ENCODE results near the gene C20orf173. TPM values are rescaled to one million over a fixed set of nuclear protein-coding genes. Genes with fewer than 3 reads are reported as not detected.

The C20orf173 gene
- total RNA-seq, 1 experiment from 2014 or later = not detected

DNA sequence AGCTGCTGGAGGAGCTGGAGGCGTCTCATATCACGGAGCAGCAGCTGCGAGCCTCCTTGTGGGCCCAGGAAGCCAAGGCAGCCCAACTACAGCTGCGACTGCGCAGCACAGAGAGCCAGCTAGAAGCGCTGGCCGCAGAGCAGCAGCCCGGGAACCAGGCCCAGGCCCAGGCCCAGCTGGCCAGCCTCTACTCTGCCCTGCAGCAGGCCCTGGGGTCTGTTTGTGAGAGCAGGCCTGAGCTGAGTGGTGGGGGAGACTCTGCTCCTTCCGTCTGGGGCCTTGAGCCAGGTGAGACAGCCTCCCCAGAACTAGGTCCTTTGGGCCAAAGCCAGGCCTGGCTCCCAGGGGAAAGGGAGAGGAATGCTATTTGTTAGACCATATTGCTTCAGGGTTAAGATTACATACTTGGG is 31.7 kb downstream of the C20orf173 start:
- ChIA-PET RAD21 (ENCODE audit: low non-redundant PET in 1 of 2, low total read pairs in 2 of 2, uncharacterized antibody in 2 of 2, unreplicated experiment in 2 of 2) (no interaction called here), POLR2A (no interaction called here), CTCF (no interaction called here)
- H4K20me1 ChIP-seq (ENCODE audit: insufficient read depth) = no peaks in the 10 kb centered on the region
- no peak overlapping the region for H3K4me2 ChIP-seq (ENCODE audit: low read length)
- no peaks in the 10 kb centered on the region for H3K27me3 ChIP-seq (ENCODE audit: insufficient read depth, low read length)
- no peak overlapping the region for H2AFZ ChIP-seq (ENCODE audit: low read depth, low read length, poor library complexity, severe bottlenecking)
- ATAC-seq (no peak), DNase-seq (ENCODE audit: low read depth, low spot score) (no peak)
- H3K4me1 ChIP-seq (ENCODE audit: control insufficient read depth in 1 of 2, insufficient read depth in 2 of 2, low read length in 2 of 2) = no peaks in the 10 kb centered on the region
- TF ChIP-seq, protein P1, sequence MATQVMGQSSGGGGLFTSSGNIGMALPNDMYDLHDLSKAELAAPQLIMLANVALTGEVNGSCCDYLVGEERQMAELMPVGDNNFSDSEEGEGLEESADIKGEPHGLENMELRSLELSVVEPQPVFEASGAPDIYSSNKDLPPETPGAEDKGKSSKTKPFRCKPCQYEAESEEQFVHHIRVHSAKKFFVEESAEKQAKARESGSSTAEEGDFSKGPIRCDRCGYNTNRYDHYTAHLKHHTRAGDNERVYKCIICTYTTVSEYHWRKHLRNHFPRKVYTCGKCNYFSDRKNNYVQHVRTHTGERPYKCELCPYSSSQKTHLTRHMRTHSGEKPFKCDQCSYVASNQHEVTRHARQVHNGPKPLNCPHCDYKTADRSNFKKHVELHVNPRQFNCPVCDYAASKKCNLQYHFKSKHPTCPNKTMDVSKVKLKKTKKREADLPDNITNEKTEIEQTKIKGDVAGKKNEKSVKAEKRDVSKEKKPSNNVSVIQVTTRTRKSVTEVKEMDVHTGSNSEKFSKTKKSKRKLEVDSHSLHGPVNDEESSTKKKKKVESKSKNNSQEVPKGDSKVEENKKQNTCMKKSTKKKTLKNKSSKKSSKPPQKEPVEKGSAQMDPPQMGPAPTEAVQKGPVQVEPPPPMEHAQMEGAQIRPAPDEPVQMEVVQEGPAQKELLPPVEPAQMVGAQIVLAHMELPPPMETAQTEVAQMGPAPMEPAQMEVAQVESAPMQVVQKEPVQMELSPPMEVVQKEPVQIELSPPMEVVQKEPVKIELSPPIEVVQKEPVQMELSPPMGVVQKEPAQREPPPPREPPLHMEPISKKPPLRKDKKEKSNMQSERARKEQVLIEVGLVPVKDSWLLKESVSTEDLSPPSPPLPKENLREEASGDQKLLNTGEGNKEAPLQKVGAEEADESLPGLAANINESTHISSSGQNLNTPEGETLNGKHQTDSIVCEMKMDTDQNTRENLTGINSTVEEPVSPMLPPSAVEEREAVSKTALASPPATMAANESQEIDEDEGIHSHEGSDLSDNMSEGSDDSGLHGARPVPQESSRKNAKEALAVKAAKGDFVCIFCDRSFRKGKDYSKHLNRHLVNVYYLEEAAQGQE (IDR thresholded peaks at IDR 0.05; ENCODE audit: low read depth) = no peak
- no peak for TF ChIP-seq CBX3 (IDR thresholded peaks at IDR 0.05; ENCODE audit: low read depth)
- no peak for TF ChIP-seq JUND (IDR thresholded peaks at IDR 0.05)
- no peak for TF ChIP-seq ZFX (IDR thresholded peaks at IDR 0.05)
- TF ChIP-seq FOSL1 (IDR thresholded peaks at IDR 0.05; ENCODE audit: low read depth) = no peak
- TF ChIP-seq CEBPB (IDR thresholded peaks at IDR 0.05; ENCODE audit: low read depth) = no peak
- TF ChIP-seq ZNF274 (IDR thresholded peaks at IDR 0.05; ENCODE audit: low read depth, low read length) = no peak
- TF ChIP-seq, protein P2, sequence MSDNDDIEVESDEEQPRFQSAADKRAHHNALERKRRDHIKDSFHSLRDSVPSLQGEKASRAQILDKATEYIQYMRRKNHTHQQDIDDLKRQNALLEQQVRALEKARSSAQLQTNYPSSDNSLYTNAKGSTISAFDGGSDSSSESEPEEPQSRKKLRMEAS (IDR thresholded peaks at IDR 0.05) = no peak
- TF ChIP-seq, protein P3, sequence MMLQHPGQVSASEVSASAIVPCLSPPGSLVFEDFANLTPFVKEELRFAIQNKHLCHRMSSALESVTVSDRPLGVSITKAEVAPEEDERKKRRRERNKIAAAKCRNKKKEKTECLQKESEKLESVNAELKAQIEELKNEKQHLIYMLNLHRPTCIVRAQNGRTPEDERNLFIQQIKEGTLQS (IDR thresholded peaks at IDR 0.05) = no peak
- no peak for TF ChIP-seq EZH2phosphoT487 (IDR thresholded peaks at IDR 0.05; ENCODE audit: borderline replicate concordance)
- TF ChIP-seq TCF7L2 (IDR thresholded peaks at IDR 0.05; ENCODE audit: borderline replicate concordance, extremely low read depth, insufficient read depth, insufficient read length) = no peak
- no peak for TF ChIP-seq ELF1 (IDR thresholded peaks at IDR 0.05; ENCODE audit: borderline replicate concordance, low read depth)
- H3K9me2 ChIP-seq (ENCODE audit: insufficient read depth) = no peaks in the 10 kb centered on the region
- no peaks in the 10 kb centered on the region for H3K79me2 ChIP-seq (ENCODE audit: insufficient read depth, low read length)
- H3K36me3 ChIP-seq (ENCODE audit: control insufficient read depth in 1 of 2, insufficient read depth in 2 of 2, low read length in 2 of 2) = peaks cover 36 to 50% of the 10 kb centered on the region in 2 experiments; a peak in 3 of 4 replicates
- H3K27ac ChIP-seq (ENCODE audit: low read depth, low read length) = no peak overlapping the region
- no peak overlapping the region for H3K4me3 ChIP-seq (replicated peaks in 1 of 2; ENCODE audit: low read depth in 1 of 2, low read length in 2 of 2)
- H3K9ac ChIP-seq (ENCODE audit: low read length) = no peak overlapping the region
- BruUV-seq (replicated peaks) = no TSS peak
- intact Hi-C loops (cut with micrococcal nuclease) = no loop called here
- no peaks in the 10 kb centered on the region for H3K9me3 ChIP-seq (ENCODE audit: control insufficient read depth in 1 of 2, insufficient read depth in 1 of 2, low read depth in 1 of 2, low read length in 2 of 2)

Data from HCT116 (cell line).